ENCODE measurements around the gene BOC.

BOC gene

DNA sequence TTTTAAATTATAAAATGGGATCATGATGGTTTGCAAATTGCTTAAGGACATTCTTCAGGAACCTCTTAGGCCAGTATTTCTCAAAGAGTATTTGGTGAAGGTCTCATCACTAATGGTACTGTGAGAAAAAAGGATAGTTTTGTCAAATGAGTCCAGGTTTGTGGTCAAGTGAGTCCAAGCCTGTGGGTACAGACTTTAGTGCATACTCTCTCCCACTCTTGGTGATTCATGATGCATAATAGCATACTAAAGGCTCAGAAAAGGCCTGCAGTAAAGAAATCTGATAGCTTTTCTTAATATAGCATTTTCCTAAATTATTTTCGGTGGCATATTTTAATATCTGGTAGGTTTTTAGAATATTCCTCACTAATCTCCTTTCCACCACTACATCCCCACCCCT is 20.0 kb downstream of the BOC start:
- peak; percentile 83 for ATAC-seq
- H3K4me1 Mint-ChIP-seq: no peaks in the 10 kb centered on the region
- DNase-seq: no peak
- H3K9me3 Mint-ChIP-seq: no peaks in the 10 kb centered on the region
- H3K4me3 Mint-ChIP-seq: no peak overlapping the region
- H3K27ac Mint-ChIP-seq: no peak overlapping the region
- no peaks in the 10 kb centered on the region for H3K27me3 Mint-ChIP-seq

DNA sequence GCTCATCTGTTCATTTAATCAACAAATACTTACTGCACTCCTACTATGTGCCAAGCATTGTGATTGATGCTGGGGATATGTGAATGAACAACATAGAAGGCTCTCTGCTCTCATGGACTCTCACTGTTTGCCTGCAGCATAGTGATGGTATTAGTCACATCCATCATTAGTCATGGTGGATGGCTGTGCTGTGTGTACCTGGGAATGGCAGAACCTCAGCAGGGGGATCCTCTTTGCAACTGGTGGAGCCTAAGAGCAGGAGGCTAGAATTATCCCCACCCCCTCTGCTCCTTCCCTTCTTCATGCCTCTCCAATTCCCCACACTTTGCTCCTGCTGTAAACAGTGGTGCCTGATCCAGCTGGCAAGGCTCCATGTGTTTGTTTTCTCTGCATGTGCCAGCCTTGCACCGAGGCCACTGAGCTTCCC is 20.5 kb downstream of the BOC start:
- DNase-seq (no peak), ATAC-seq (peak; percentile 78)
- Mint-ChIP-seq H3K4me1 (no peaks in the 10 kb centered on the region), H3K27me3 (no peaks in the 10 kb centered on the region), H3K9me3 (no peaks in the 10 kb centered on the region), H3K27ac (no peak overlapping the region), H3K4me3 (no peak overlapping the region)

DNA sequence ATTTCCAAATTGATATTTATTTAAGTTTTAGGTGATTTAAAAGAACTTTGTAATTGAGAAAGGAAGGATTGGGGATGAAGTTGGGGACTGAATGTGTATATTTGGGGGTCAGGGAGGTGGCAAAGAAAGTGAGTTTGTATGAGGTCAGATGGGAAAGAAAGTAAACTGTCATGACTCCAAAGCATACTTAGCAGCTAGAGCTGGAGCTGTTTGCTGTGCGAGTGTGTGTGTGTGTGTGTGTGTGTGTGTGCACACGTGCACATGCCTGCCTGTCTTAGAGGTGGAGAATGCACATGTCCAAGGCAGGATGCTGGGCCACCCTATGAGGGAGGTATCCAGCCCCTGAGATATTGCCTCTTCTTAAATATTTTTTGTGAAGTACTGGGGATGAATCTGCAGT is 21.0 kb downstream of the BOC start:
- no peaks in the 10 kb centered on the region for H3K4me1 Mint-ChIP-seq
- no peaks in the 10 kb centered on the region for H3K9me3 Mint-ChIP-seq
- H3K27ac Mint-ChIP-seq: no peak overlapping the region
- DNase-seq: no peak
- H3K27me3 Mint-ChIP-seq: no peaks in the 10 kb centered on the region
- no peak for ATAC-seq
- no peak overlapping the region for H3K4me3 Mint-ChIP-seq

DNA sequence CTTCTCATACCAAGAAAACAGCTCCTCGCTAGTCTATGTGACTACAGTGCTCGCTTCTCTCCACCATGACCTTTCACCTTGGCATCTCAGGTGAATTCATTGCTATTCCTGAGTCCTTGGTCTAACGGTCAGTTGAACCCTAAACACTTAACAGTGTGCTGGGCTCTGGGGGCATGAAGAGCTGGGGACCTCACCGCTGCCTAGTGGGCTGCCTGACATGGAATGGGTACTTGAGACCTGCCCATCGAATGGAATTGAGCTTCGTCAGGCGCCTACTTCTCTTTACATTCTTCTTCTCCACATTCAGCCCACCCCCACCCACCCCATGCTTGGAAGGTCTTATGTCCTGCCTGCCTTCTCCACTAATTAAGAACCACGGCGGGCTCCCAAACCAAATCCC is 22.1 kb downstream of the BOC start:
- no peaks in the 10 kb centered on the region for H3K27me3 Mint-ChIP-seq
- H3K4me1 Mint-ChIP-seq: no peaks in the 10 kb centered on the region
- H3K4me3 Mint-ChIP-seq: no peak overlapping the region
- no peaks in the 10 kb centered on the region for H3K9me3 Mint-ChIP-seq
- no peak overlapping the region for H3K27ac Mint-ChIP-seq
- ATAC-seq: no peak
- DNase-seq: no peak

DNA sequence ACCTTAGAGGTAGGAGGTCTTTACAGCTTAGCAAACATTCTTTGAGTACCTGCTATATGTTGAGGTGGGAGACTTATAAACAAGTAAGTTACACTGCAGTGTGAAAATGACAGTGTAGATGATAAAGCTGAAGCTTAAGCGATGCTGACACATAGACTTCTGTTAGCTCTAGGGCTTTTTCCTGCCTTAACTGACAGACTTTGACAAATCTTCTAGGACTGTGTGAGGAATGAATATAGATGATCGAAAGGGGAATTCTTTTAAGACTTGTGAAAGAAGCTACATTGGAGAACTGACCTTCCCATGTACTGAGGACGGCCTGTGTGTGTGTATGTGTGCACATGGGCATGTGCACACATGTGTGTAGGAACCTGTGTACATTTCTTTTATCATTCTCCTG is 22.7 kb downstream of the BOC start:
- Mint-ChIP-seq H3K27me3 (peaks cover under 1% of the 10 kb centered on the region), H3K9me3 (no peaks in the 10 kb centered on the region), H3K4me1 (no peaks in the 10 kb centered on the region), H3K27ac (no peak overlapping the region), H3K4me3 (no peak overlapping the region)
- no peak for DNase-seq
- ATAC-seq: no peak

DNA sequence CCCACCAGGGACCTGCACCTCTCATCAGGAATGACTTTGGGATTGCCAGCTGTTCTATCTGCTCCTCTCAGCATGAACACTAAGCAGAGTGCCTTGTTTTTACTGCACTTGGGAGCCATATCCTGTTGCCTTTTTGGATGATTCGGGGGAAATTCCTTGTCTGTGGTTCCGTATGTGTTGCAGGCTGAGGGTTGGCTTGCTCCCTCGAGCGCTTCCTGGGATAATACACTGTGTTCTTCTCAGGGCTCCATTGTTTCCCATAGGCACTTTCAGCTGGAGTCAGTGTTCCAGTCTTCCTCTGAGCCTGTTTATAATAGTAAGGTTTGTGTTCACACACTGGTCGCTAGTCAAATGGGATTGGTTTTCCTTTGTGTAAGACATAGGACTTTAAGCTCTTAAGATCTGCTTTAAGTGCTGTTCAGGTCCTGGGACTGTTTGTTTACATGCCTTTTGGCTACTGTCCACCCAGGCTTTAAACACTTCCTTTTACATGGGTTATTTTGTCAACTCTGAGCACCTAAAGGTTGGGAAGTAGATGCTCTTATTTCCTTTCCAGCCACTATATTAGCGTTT is 23.4 kb downstream of the BOC start:
- Mint-ChIP-seq H3K9me3 (no peaks in the 10 kb centered on the region), H3K4me3 (no peak overlapping the region), H3K27me3 (peaks cover 8% of the 10 kb centered on the region), H3K27ac (no peak overlapping the region), H3K4me1 (no peaks in the 10 kb centered on the region)
- no peak for DNase-seq
- ATAC-seq: no peak

DNA sequence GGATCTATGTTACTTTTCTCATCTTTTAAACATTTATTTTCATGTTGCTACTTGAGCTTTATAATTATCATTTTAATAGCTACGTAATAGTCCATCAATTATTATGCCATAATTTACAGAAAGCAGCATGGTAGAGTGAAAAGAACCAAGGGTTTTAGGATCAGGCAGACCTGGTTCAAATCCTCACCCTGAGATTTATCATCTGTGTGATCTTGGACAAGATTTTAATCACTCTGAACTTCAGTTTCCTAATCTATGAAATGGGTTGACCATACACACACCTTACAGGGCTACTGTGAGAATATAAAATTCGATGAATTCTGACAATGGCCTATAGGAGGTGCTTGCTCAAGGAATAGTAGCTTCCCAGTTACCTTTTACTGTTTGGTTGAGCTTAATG is 27.1 kb downstream of the BOC start:
- no peaks in the 10 kb centered on the region for H3K9me3 Mint-ChIP-seq
- H3K27me3 Mint-ChIP-seq: peaks cover 9% of the 10 kb centered on the region
- ATAC-seq: no peak
- H3K4me3 Mint-ChIP-seq: no peak overlapping the region
- no peak for DNase-seq
- H3K27ac Mint-ChIP-seq: no peak overlapping the region
- peaks cover 14% of the 10 kb centered on the region for H3K4me1 Mint-ChIP-seq

DNA sequence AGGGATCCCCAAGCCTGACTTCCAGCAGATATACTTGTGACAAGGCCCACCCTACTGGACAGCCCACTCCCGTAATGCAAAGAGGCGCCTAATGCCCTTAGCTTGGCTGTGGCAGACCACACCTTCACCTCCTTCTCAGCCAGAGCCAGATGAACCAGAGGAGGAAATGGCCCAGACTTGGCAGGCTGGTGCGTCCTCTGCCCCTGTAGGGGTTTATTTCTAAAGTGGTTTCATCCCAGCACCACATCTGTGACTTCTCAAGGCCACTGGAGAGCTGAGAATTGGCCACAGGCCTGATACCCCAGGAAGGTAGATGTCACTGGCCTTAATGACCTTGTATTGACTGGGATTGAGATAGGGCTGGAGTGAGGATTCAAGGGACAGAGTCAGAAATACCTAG is 29.5 kb downstream of the BOC start:
- DNase-seq: no peak
- peaks cover 14% of the 10 kb centered on the region for H3K4me1 Mint-ChIP-seq
- peak; percentile 8 for ATAC-seq

DNA sequence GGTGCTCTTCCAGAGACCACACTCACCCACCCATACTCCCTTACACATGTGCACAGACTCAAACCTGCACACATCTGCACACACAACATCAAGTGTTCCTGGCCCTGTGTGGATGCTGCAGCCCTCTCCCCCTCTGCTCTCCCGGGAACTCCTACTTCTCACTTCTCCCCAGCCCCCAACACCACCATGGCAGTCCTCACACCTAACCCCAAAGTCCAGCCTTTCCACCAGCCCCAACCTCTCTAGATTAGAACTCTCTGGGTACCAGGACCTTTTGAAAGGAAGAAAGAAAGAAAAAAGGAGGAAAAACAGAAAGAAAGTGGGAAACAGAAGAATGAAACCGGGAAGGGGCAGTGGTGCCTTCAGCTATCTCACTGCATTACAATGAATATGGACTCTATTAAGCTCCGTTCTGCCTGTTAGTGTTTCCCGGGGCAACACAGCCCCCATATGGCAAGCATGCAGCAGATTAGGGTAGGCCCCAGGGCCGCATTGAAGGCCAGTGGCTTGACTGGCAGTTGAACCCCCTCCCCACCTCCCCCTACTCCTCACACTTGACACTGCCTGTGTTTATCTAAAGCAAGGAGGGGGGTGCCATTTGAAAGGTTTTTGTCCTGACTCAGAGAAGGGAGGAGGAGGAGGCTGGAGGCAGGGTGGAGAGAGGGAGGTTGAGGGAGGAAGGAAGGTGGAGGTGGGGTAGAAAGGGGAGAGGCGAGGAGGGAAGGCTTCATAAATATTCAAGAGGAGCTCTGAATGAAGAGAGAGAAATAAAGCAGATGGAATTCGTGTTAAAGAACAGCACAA is 30.1 kb downstream of the BOC start:
- Mint-ChIP-seq H3K4me1 (peaks cover 14% of the 10 kb centered on the region), H3K9me3 (no peaks in the 10 kb centered on the region), H3K4me3 (peak overlapping the region in 1 of 2 donors; percentile 74), H3K27ac (peak overlapping the region in 1 of 2 donors; percentile 84), H3K27me3 (peaks cover 9% of the 10 kb centered on the region)
- ATAC-seq (peak; percentile 14), DNase-seq (no peak)

More for the DNA sequence above, 29.5 kb downstream of the BOC start:
- Mint-ChIP-seq H3K27me3 (peaks cover 9% of the 10 kb centered on the region), H3K27ac (no peak overlapping the region), H3K9me3 (no peaks in the 10 kb centered on the region), H3K4me3 (no peak overlapping the region)

DNA sequence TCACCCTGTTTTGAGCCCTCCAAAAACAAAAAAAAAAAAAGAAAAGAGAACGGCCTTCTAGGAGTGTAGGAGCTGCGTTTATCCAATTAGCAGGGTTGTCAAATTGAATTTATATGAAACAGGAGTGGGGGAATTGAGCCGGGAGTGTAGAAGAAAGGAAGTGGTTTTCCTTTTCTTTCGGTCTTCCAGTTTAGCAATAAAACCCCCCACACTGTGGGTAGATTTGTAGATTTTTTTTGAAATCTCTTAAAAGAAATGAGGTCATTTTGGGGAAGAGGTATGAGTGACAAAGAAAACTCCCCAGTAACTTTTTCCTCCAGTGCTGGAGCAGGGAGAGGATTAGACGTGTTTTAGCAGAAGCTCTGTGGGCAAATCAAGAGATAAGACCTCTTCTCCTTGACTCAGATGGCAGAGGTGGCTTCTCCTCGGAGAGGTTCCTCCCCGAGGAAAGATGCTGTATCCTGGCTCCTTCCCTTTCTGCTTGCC is 30.8 kb downstream of the BOC start:
- ATAC-seq (no peak), DNase-seq (no peak)
- Mint-ChIP-seq H3K4me3 (peak overlapping the region in 1 of 2 donors; percentile 74), H3K4me1 (peaks cover 14% of the 10 kb centered on the region), H3K27me3 (peaks cover 9% of the 10 kb centered on the region), H3K27ac (peak overlapping the region in 1 of 2 donors; percentile 84), H3K9me3 (no peaks in the 10 kb centered on the region)

DNA sequence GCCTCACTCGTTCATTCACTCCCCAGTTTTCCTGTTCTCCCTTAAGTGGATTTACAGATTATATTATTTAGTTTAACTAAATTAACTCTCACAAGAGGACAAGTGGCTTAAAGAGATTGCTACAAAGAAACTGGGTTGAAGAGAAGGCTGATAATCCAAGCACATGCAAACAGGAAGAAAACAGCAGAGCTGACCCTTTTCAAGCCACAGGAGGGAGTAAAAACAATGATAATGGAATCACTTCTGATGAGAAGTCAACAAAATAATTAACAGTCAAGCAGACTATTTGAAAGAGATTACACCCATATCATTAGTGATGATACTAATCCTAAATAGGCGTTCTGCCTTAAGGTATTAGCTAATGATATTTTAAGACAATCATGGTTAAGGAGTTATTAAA is 31.7 kb downstream of the BOC start:
- Mint-ChIP-seq H3K27me3 (peaks cover 9% of the 10 kb centered on the region), H3K4me1 (peaks cover 14% of the 10 kb centered on the region), H3K9me3 (no peaks in the 10 kb centered on the region), H3K4me3 (peak overlapping the region in 1 of 2 donors; percentile 13), H3K27ac (no peak overlapping the region)
- ATAC-seq (no peak), DNase-seq (no peak)

DNA sequence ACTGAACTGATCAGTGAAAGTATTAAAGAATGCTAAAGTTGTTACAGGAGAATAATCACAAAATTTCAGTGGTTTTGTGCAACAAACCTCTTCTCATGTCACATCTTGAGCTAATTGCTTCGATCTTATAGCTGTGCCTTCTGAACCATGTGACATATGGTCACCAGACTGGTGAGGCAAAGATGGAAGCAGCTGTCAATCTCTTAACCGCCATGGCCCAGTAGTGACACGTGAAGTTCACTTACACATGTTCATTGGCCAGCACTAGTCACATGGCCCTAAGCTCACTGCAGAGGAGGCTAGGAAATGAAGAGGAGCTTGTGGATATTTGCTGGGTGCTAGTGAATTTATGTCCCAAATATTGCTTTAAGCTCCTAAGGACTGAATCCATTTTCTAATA is 32.5 kb downstream of the BOC start:
- DNase-seq: no peak
- ATAC-seq: no peak
- Mint-ChIP-seq H3K9me3 (no peaks in the 10 kb centered on the region), H3K27ac (no peak overlapping the region), H3K4me1 (peaks cover 14% of the 10 kb centered on the region), H3K27me3 (peaks cover 9% of the 10 kb centered on the region), H3K4me3 (peak overlapping the region in 1 of 2 donors; percentile 19)

DNA sequence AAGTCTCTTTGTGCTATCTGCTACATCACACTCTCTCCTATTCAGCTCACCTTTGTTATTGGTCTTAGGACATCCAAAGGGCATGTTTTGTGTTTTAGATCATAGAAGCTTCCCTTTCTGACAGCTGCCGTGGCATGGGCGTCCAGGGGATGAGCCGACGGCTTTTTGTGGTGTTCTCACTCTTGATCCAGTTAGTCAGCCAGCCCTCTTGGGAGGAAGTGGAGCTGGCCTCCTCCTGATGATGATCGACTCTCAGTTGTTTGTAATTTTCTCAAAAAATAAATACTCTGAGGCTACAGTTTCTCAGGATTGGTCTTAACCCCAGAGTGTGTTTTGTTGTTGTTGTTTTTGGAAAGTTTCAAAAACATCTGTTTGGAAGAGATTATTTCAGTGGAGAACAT is 34.4 kb downstream of the BOC start:
- H3K4me3 Mint-ChIP-seq: no peak overlapping the region
- peaks cover 14% of the 10 kb centered on the region for H3K4me1 Mint-ChIP-seq
- ATAC-seq (no peak), DNase-seq (no peak)
- H3K27ac Mint-ChIP-seq: no peak overlapping the region
- H3K9me3 Mint-ChIP-seq: no peaks in the 10 kb centered on the region
- no peaks in the 10 kb centered on the region for H3K27me3 Mint-ChIP-seq

DNA sequence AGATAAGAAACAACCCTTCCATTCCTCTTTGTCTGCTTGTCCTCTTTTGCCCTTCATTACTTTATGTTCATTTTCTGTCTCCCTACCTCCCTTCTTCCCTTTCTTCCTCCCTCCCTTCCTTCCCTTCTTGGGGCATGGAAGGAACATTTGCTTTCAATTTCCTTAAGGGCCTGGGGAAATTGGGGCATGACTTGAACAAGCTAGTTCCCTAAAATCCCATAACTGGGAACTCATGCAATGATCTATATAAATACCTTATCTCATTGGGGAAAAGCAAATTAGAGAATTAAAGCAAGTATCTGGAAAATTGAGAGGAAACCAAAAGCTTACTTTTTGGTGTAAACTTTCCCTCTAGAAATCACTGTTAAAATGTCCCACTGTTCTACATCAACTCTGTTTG is 35.7 kb downstream of the BOC start:
- Mint-ChIP-seq H3K4me1 (peaks cover 8% of the 10 kb centered on the region), H3K27me3 (no peaks in the 10 kb centered on the region), H3K9me3 (no peaks in the 10 kb centered on the region), H3K27ac (no peak overlapping the region), H3K4me3 (no peak overlapping the region)
- ATAC-seq: no peak
- DNase-seq: no peak

DNA sequence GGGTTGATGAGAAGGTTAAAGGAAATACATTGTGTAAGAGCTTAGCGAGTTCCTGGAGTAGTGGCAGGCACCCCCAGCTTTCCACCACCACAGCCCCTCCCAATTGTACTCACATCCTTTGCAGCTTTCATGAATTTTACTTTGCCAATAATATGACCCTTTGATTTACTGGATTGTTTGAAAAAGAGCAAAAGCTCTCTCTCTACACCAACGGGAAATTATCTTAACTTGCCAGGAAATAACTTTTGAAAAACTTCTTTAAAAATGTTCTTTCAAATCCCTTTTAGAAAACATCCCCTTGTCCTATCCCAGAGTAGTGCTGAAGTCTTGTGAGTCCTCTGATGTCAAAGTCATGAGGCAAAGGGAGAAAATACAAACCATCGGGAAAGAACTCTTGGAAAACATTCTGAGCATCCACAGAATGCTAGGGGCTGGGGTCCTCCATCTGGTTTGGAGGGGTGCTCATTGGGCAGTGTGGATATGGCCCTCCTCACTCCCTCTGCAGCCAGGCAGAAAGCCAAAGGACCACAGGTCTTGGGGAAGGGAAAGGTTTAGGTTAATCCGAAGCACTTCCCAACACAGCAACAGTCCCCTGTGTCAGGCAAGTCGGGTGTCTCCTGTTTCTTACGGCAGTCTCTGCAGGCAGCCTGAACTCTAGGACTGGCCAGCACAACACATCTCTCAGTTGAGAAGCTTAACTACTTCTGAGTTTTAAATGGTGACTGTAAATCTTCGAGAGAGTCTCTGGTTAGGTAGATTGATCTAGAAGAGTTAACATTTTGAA is 36.5 kb downstream of the BOC start:
- Mint-ChIP-seq H3K27ac (no peak overlapping the region), H3K9me3 (no peaks in the 10 kb centered on the region), H3K27me3 (no peaks in the 10 kb centered on the region), H3K4me3 (no peak overlapping the region), H3K4me1 (peaks cover under 1% of the 10 kb centered on the region)
- ATAC-seq (no peak), DNase-seq (no peak)

DNA sequence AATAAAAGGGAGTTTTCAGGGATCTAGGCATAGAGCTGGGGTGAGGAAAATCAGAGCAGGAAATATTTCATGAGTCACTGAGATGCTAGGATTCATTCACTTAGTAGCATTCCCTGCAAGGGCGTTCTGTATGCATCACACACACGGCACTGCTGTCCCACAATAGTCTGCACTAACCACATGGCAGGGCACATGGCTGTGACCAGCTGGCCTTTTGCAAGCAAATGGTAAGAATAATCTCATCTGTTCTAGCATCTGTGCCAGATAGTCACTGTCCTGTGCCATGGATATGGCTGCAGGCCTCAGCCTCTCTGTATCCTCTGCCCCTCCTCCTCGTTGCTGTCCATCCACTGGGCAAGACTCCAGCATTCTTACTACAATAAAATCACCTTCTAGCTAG is 37.8 kb downstream of the BOC start:
- H3K9me3 Mint-ChIP-seq: no peaks in the 10 kb centered on the region
- no peak for ATAC-seq
- H3K27me3 Mint-ChIP-seq: no peaks in the 10 kb centered on the region
- H3K4me1 Mint-ChIP-seq: no peaks in the 10 kb centered on the region
- DNase-seq: no peak
- H3K27ac Mint-ChIP-seq: no peak overlapping the region
- H3K4me3 Mint-ChIP-seq: no peak overlapping the region
